ENCODE results near the gene RFTN1. TPM values are rescaled to one million over a fixed set of nuclear protein-coding genes. Genes with fewer than 3 reads are reported as not detected.

RFTN1 gene
- total and polyA plus RNA-seq, 2 donors (not counting 1 experiment from before 2014, with no cell fraction given) = 32.4 to 156 TPM

- Histone ChIP-seq H3K27ac (ENCODE audit: low read length in 2 of 2) (no peak overlapping the region), H3K9ac (ENCODE audit: low read length) (no peak overlapping the region), H3K4me3 (ENCODE audit: control extremely low read depth in 1 of 5, extremely low read depth in 1 of 5, insufficient read depth in 1 of 5, low read depth in 2 of 5, low read length in 4 of 5) (no peak overlapping the region), H3K4me2 (replicated peaks; ENCODE audit: low read depth, low read length, poor library complexity, severe bottlenecking) (no peak overlapping the region), H3K79me2 (ENCODE audit: control insufficient read depth, insufficient read depth, low read length) (peaks cover 5% of the 10 kb centered on the region), H3K36me3 (replicated peaks in 1 of 2; ENCODE audit: control extremely low read depth in 1 of 2, control insufficient read depth in 1 of 2, extremely low read depth in 1 of 2, insufficient read depth in 2 of 2, low read length in 1 of 2) (peaks cover 0 to 4% of the 10 kb centered on the region in 2 experiments), H3K4me1 (ENCODE audit: control insufficient read depth in 2 of 2, insufficient read depth in 2 of 2, low read length in 2 of 2) (peaks cover 10 to 13% of the 10 kb centered on the region in 2 donors), H2AFZ (ENCODE audit: insufficient read depth, low read depth, low read length, poor library complexity, severe bottlenecking) (no peak overlapping the region), H3K27me3 (replicated peaks in 1 of 4; ENCODE audit: control extremely low read depth in 1 of 4, control insufficient read depth in 3 of 4, insufficient read depth in 4 of 4, low read length in 3 of 4) (no peaks in the 10 kb centered on the region), H3K9me3 (ENCODE audit: control extremely low read depth in 1 of 3, control insufficient read depth in 2 of 3, insufficient read depth in 1 of 3, low read length in 2 of 3) (no peaks in the 10 kb centered on the region), H4K20me1 (ENCODE audit: control insufficient read depth, insufficient read depth, low read length, poor library complexity, severe bottlenecking) (no peaks in the 10 kb centered on the region)
- intact Hi-C loops (cut with micrococcal nuclease) = no loop called here
- Mint-ChIP-seq H3K27me3 (no peaks in the 10 kb centered on the region), H3K27ac (no peak overlapping the region), H3K4me1 (peaks cover 14% of the 10 kb centered on the region), H3K4me3 (no peak overlapping the region), H3K9me3 (ENCODE audit: insufficient read depth) (no peaks in the 10 kb centered on the region)
- 100% methylated on average over 1 of the region's 1 CpG for WGBS (ENCODE audit: insufficient coverage)
- no peak for DNase-seq
- ATAC-seq (ENCODE audit: low read depth) = no peak
- POLR2A ChIA-PET = no interaction called here
- TF ChIP-seq CTCF (IDR thresholded peaks at IDR 0.05) (no peak), EZH2 (IDR thresholded peaks at IDR 0.05; ENCODE audit: borderline replicate concordance, insufficient read depth, low read depth, low read length, poor library complexity, severe bottlenecking) (no peak)
- CTCF ChIA-PET = interaction anchor here (0.6 to 4.1 kb wide), 3 partner anchors 16 to 267 kb away, joined by 3 to 18 read pairs (median 18); no protein-coding TSS in a partner anchor
Observed at GRCh38 chr3:16284633-16285032, 228.9 kb downstream of the RFTN1 start.

GRCh38 chr3:16280671-16281070 is 232.8 kb downstream of the RFTN1 start:
- no peak overlapping the region for H3K27ac Mint-ChIP-seq

More at GRCh38 chr3:16280671-16281070, 232.8 kb downstream of the RFTN1 start:
- H3K36me3 ChIP-seq (replicated peaks in 1 of 2; ENCODE audit: control extremely low read depth in 1 of 2, control insufficient read depth in 1 of 2, extremely low read depth in 1 of 2, insufficient read depth in 2 of 2, low read length in 1 of 2) = peaks cover 0 to 16% of the 10 kb centered on the region in 2 experiments
- H3K4me3 ChIP-seq (ENCODE audit: control extremely low read depth in 1 of 5, extremely low read depth in 1 of 5, insufficient read depth in 1 of 5, low read depth in 2 of 5, low read length in 4 of 5) = no peak overlapping the region
- Mint-ChIP-seq H3K4me1 (no peaks in the 10 kb centered on the region), H3K9me3 (ENCODE audit: insufficient read depth) (no peaks in the 10 kb centered on the region), H3K27me3 (no peaks in the 10 kb centered on the region), H3K4me3 (no peak overlapping the region)
- H2AFZ ChIP-seq (ENCODE audit: insufficient read depth, low read depth, low read length, poor library complexity, severe bottlenecking) = no peak overlapping the region
- H3K9ac ChIP-seq (ENCODE audit: low read length) = no peak overlapping the region
- H3K27ac ChIP-seq (ENCODE audit: low read length in 2 of 2) = no peak overlapping the region
- TF ChIP-seq CTCF (IDR thresholded peaks at IDR 0.05) = no peak
- TF ChIP-seq EZH2 (IDR thresholded peaks at IDR 0.05; ENCODE audit: borderline replicate concordance, insufficient read depth, low read depth, low read length, poor library complexity, severe bottlenecking) = no peak
- H3K79me2 ChIP-seq (ENCODE audit: control insufficient read depth, insufficient read depth, low read length) = no peaks in the 10 kb centered on the region
- ChIA-PET CTCF (interaction anchor here (0.7 to 1.7 kb wide), 3 partner anchors 8 to 10 kb away, joined by 3 to 4 read pairs (median 4); no protein-coding TSS in a partner anchor), POLR2A (no interaction called here)
- DNase-seq (no peak), ATAC-seq (ENCODE audit: low read depth) (no peak)
- no peaks in the 10 kb centered on the region for H3K27me3 ChIP-seq (replicated peaks in 1 of 4; ENCODE audit: control extremely low read depth in 1 of 4, control insufficient read depth in 3 of 4, insufficient read depth in 4 of 4, low read length in 3 of 4)
- intact Hi-C loops (cut with micrococcal nuclease) = no loop called here
- H3K4me1 ChIP-seq (ENCODE audit: control insufficient read depth in 2 of 2, insufficient read depth in 2 of 2, low read length in 2 of 2) = no peaks in the 10 kb centered on the region
- H3K9me3 ChIP-seq (ENCODE audit: control extremely low read depth in 1 of 3, control insufficient read depth in 2 of 3, insufficient read depth in 1 of 3, low read length in 2 of 3) = no peaks in the 10 kb centered on the region
- no CpG with 5 or more reads among the region's 2 CpGs for WGBS (ENCODE audit: insufficient coverage)
- H4K20me1 ChIP-seq (ENCODE audit: control insufficient read depth, insufficient read depth, low read length, poor library complexity, severe bottlenecking) = no peaks in the 10 kb centered on the region
- no peak overlapping the region for H3K4me2 ChIP-seq (replicated peaks; ENCODE audit: low read depth, low read length, poor library complexity, severe bottlenecking)
